ENCODE results near the gene CCDC148.

DNA sequence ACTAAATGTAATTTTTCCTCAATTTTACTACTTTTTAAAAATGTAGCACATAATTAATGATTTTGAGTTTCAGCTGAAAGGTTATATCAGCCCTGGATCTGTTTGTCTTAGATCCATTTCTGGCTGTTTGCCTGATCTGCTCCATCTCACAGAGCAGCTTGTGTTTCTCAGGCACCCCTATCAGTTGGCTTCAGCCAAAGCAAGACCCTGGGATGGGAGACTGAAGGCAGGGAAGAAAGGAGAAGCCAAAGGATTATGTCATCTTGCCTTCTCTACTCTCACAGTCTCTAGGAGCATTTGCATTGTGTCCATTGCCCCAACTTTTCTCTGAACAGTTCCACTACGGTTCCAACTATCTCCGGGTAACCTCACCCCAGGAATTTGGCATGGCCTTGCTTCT lies 110.5 kb downstream of the CCDC148 start:
- TF ChIP-seq, protein P1, sequence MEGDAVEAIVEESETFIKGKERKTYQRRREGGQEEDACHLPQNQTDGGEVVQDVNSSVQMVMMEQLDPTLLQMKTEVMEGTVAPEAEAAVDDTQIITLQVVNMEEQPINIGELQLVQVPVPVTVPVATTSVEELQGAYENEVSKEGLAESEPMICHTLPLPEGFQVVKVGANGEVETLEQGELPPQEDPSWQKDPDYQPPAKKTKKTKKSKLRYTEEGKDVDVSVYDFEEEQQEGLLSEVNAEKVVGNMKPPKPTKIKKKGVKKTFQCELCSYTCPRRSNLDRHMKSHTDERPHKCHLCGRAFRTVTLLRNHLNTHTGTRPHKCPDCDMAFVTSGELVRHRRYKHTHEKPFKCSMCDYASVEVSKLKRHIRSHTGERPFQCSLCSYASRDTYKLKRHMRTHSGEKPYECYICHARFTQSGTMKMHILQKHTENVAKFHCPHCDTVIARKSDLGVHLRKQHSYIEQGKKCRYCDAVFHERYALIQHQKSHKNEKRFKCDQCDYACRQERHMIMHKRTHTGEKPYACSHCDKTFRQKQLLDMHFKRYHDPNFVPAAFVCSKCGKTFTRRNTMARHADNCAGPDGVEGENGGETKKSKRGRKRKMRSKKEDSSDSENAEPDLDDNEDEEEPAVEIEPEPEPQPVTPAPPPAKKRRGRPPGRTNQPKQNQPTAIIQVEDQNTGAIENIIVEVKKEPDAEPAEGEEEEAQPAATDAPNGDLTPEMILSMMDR (IDR thresholded peaks at IDR 0.05), result no peak
- TF ChIP-seq POLR2A (IDR thresholded peaks at IDR 0.05), result no peak
